GM19240 (cell line): ENCODE data around the gene PARD3.

ENCODE experiments used
- DNase-seq: peaks from one replicate; pipeline ENCODE4 v3.0.0; 2011; ENCODE audit warnings: low spot score; ENCODE audit not compliant: insufficient read length

PARD3 gene

GRCh38 chr10:34587002-34587679 lies 228.0 kb downstream of the PARD3 start:
- DNase-seq, result no peak

GRCh38 chr10:34585422-34586112 lies 229.5 kb downstream of the PARD3 start:
- DNase-seq, result no peak

GRCh38 chr10:34584164-34584563 lies 230.9 kb downstream of the PARD3 start:
- no peak for DNase-seq

- DNase-seq, result no peak
Measured at GRCh38 chr10:34581801-34582532, 233.1 kb downstream of the PARD3 start.

GRCh38 chr10:34580643-34581042 lies 234.5 kb downstream of the PARD3 start:
- DNase-seq, result no peak

- DNase-seq, result no peak
Measured at GRCh38 chr10:34580214-34580613, 234.9 kb downstream of the PARD3 start.

- no peak for DNase-seq
Measured at GRCh38 chr10:34578468-34578867, 236.6 kb downstream of the PARD3 start.

- no peak for DNase-seq
Measured at GRCh38 chr10:34576797-34577196, 238.3 kb downstream of the PARD3 start.

GRCh38 chr10:34575882-34576281 lies 239.2 kb downstream of the PARD3 start:
- DNase-seq, result no peak

- no peak for DNase-seq
Measured at GRCh38 chr10:34574353-34574934, 240.7 kb downstream of the PARD3 start.

- DNase-seq, result no peak
Measured at GRCh38 chr10:34570887-34571286, 244.2 kb downstream of the PARD3 start.

GRCh38 chr10:34567659-34568253 lies 247.3 kb downstream of the PARD3 start:
- no peak for DNase-seq

- DNase-seq, result no peak
Measured at GRCh38 chr10:34565934-34566333, 249.2 kb downstream of the PARD3 start.

GRCh38 chr10:34558093-34558583 lies 257.0 kb downstream of the PARD3 start:
- DNase-seq, result no peak

- DNase-seq, result no peak
Measured at GRCh38 chr10:34557173-34557572, 257.9 kb downstream of the PARD3 start.

- DNase-seq, result no peak
Measured at GRCh38 chr10:34555653-34556052, 259.4 kb downstream of the PARD3 start.

GRCh38 chr10:34553747-34554146 lies 261.3 kb downstream of the PARD3 start:
- DNase-seq, result no peak

- DNase-seq, result no peak
Measured at GRCh38 chr10:34551295-34551694, 263.8 kb downstream of the PARD3 start.

- DNase-seq, result no peak
Measured at GRCh38 chr10:34549953-34550352, 265.1 kb downstream of the PARD3 start.

- no peak for DNase-seq
Measured at GRCh38 chr10:34549001-34549400, 266.1 kb downstream of the PARD3 start.

- DNase-seq, result no peak
Measured at GRCh38 chr10:34548466-34548865, 266.6 kb downstream of the PARD3 start.
